Osteocyte (in vitro differentiated cells): ENCODE data around the gene ATG2B. TPM values are rescaled to one million over a fixed set of nuclear protein-coding genes. Genes with fewer than 3 reads are reported as not detected.
"Not testable (repeated sequence)": the region's sequence is repeated elsewhere in the genome, so short reads cannot be mapped to it uniquely, and the experiment has no call there.

ENCODE experiments used
- DNase-seq: peaks from one replicate; pipeline ENCODE4 v3.0.0; 2021; ENCODE audit warnings: mixed read lengths; ENCODE audit not compliant: unreplicated experiment; ENCODE audit errors: extremely low spot score
- H3K27ac Mint-ChIP-seq: one replicate; pipeline ENCODE4 v1.8.0; 2021; ENCODE audit warnings: mild to moderate bottlenecking, mixed read lengths; ENCODE audit not compliant: unreplicated experiment
- H3K27me3 Mint-ChIP-seq: one replicate; pipeline ENCODE4 v1.8.0; 2021; ENCODE audit warnings: mixed read lengths; ENCODE audit not compliant: unreplicated experiment
- H3K36me3 Mint-ChIP-seq: one replicate; pipeline ENCODE4 v1.8.0; 2021; ENCODE audit warnings: mixed read lengths; ENCODE audit not compliant: unreplicated experiment
- H3K4me1 Mint-ChIP-seq: one replicate; pipeline ENCODE4 v1.8.0; 2021; ENCODE audit warnings: mixed read lengths; ENCODE audit not compliant: unreplicated experiment
- H3K4me3 Mint-ChIP-seq: one replicate; pipeline ENCODE4 v1.8.0; 2021; ENCODE audit warnings: mild to moderate bottlenecking, moderate library complexity, mixed read lengths; ENCODE audit not compliant: unreplicated experiment
- H3K9me3 Mint-ChIP-seq: one replicate; pipeline ENCODE4 v1.8.0; 2021; ENCODE audit warnings: mixed read lengths; ENCODE audit not compliant: unreplicated experiment
- total RNA-seq: library from RNA; stranded (reverse); gene quantifications from 2 replicates; pipeline ENCODE4 v1.2.1, GENCODE V29; 2021
- TF ChIP-seq, protein P1 (sequence below): fragments of 200-600 bp; sonication (generic); IDR thresholded peaks from 2 replicates; pipeline ENCODE4 v1.5.0; 2021; ENCODE audit warnings: antibody characterized with exemption, mild to moderate bottlenecking, moderate library complexity

ATG2B gene
- total RNA-seq, 1 donor from 2014 or later = 26.9 TPM

DNA sequence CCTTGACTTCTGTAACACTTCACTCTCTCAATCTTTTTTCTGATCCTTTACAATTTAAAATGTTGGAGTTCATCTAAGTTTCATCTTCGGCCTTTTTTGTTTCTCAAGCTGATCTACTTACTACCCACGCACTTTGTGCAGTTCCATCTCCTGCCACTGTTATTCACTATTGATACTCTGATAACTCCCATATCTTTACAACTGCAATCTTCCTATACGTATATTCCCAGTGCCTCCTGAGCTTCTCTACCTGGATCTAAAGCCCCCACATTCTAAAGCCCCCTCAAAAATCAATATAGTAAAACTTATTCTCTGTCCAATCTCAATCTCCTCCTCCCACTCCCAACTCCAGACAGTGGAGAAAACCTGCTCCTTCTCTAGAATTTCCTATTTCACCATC, 5.9 kb downstream of the ATG2B start:
- H3K27ac Mint-ChIP-seq = no peak overlapping the region
- H3K9me3 Mint-ChIP-seq = peaks cover 4% of the 10 kb centered on the region
- TF ChIP-seq, protein P1, sequence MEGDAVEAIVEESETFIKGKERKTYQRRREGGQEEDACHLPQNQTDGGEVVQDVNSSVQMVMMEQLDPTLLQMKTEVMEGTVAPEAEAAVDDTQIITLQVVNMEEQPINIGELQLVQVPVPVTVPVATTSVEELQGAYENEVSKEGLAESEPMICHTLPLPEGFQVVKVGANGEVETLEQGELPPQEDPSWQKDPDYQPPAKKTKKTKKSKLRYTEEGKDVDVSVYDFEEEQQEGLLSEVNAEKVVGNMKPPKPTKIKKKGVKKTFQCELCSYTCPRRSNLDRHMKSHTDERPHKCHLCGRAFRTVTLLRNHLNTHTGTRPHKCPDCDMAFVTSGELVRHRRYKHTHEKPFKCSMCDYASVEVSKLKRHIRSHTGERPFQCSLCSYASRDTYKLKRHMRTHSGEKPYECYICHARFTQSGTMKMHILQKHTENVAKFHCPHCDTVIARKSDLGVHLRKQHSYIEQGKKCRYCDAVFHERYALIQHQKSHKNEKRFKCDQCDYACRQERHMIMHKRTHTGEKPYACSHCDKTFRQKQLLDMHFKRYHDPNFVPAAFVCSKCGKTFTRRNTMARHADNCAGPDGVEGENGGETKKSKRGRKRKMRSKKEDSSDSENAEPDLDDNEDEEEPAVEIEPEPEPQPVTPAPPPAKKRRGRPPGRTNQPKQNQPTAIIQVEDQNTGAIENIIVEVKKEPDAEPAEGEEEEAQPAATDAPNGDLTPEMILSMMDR = no peak
- peaks cover 26% of the 10 kb centered on the region for H3K4me1 Mint-ChIP-seq
- no peak for DNase-seq
- H3K27me3 Mint-ChIP-seq = no peaks in the 10 kb centered on the region
- no peak overlapping the region for H3K4me3 Mint-ChIP-seq
- peaks cover 4% of the 10 kb centered on the region for H3K36me3 Mint-ChIP-seq

DNA sequence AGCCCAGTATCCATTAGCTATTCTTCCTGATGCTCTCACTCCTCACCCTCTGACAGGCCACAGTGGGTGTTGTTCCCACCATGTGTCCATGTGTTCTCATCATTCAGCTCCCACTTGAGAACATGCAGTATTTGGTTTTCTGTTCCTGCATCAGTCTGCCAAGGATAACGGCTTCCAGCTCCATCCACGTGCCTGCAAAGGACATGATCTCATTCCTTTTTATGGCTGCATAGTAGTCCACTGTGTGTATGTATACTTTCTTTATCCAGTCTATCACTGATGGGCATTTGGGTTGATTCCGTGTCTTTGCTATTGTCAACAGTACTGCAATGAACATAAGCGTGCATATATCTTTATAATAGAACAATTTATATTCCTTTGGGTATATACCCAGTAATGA, 8.9 kb downstream of the ATG2B start:
- no peaks in the 10 kb centered on the region for H3K27me3 Mint-ChIP-seq
- H3K9me3 Mint-ChIP-seq = peaks cover 4% of the 10 kb centered on the region
- TF ChIP-seq, protein P1 = no peak
- DNase-seq = no peak
- H3K27ac Mint-ChIP-seq = no peak overlapping the region
- peaks cover 4% of the 10 kb centered on the region for H3K36me3 Mint-ChIP-seq
- H3K4me3 Mint-ChIP-seq = no peak overlapping the region
- H3K4me1 Mint-ChIP-seq = no peaks in the 10 kb centered on the region

DNA sequence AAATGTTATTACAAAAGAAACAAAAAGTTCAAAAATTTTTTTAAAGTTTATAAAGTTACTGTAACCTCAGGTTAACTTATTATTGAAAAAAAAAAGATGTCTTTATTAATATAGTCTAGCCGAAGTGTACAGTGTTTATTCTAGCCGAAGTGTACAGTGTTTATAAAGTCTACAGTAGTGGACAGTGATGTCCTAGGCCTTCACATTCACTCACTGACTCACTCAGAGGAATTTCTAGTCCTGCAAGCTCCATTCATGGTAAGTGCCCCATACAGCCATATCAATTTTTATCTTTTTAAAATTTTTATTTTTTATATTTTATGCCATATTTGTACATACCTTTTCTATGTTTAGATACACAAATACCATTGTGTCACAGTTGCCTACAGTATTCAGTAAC, 10.4 kb downstream of the ATG2B start:
- H3K27me3 Mint-ChIP-seq = no peaks in the 10 kb centered on the region
- peaks cover 4% of the 10 kb centered on the region for H3K9me3 Mint-ChIP-seq

DNA sequence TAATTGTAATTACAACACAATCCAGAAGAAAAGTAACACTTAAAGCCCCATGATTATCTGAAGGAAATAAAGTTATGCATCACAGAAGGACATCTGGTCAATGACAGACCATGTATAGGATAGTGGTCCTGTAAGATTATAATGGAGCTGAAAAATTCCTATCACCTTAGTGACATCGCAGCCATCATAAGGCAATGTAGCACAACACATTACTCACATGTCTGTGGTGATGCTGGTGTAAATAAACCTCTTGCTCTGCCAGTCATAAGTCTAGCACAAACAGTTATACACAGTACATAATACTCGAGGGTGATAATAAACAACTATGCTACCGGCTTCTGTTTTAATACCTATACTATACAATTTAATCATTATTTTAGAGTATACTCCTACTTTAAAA, 11.2 kb downstream of the ATG2B start:
- H3K4me3 Mint-ChIP-seq = no peak overlapping the region
- no peaks in the 10 kb centered on the region for H3K4me1 Mint-ChIP-seq
- no peak for DNase-seq
- H3K36me3 Mint-ChIP-seq = peaks cover 4% of the 10 kb centered on the region
- H3K27ac Mint-ChIP-seq = no peak overlapping the region
- TF ChIP-seq, protein P1 = no peak
- H3K27me3 Mint-ChIP-seq = no peaks in the 10 kb centered on the region
- H3K9me3 Mint-ChIP-seq = peaks cover 4% of the 10 kb centered on the region

More for the DNA sequence above, 10.4 kb downstream of the ATG2B start:
- H3K4me1 Mint-ChIP-seq = no peaks in the 10 kb centered on the region
- peaks cover 4% of the 10 kb centered on the region for H3K36me3 Mint-ChIP-seq
- DNase-seq = no peak
- H3K4me3 Mint-ChIP-seq = no peak overlapping the region
- TF ChIP-seq, protein P1 = no peak
- H3K27ac Mint-ChIP-seq = no peak overlapping the region

DNA sequence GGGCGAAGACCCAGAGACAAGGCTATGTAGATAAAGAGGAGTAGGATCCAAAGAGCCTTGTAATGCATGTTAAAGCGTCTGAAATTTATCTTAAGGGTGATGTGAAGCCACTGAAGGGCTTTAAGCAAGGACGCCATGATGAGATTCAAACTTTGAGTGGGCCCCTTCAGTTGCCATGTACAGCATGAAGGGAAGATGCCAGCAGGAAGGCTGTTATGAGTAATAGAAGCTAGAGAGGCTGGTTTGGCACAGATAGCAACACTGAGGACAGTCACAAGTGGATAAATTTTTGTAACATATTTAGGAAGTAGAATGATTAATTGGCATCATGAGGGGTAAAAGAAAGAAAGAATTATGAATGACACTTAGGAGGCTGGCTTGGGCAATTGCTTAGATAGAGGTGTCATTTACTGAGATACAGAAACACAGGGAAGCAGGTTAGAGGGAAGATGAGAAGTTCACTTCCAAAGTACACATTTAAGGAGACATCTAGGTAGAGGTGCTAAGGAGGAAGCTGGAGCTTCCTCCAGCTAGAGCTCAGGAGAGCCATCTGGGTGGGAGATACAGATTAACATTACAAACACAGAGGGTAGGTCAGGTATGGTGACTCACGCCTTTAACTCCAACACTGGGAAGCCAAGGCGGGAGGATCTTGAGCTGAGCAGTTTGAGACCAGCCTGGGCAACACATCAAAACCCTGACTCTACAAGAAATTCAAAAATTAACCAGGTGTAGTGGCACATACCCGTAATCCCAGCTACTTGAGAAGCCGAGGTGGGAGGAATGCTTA, 13.7 kb downstream of the ATG2B start:
- no peak for DNase-seq
- Mint-ChIP-seq H3K36me3 (peaks cover under 1% of the 10 kb centered on the region), H3K27ac (no peak overlapping the region), H3K9me3 (peaks cover under 1% of the 10 kb centered on the region), H3K4me1 (no peaks in the 10 kb centered on the region), H3K27me3 (no peaks in the 10 kb centered on the region), H3K4me3 (no peak overlapping the region)
- TF ChIP-seq, protein P1 = no peak

DNA sequence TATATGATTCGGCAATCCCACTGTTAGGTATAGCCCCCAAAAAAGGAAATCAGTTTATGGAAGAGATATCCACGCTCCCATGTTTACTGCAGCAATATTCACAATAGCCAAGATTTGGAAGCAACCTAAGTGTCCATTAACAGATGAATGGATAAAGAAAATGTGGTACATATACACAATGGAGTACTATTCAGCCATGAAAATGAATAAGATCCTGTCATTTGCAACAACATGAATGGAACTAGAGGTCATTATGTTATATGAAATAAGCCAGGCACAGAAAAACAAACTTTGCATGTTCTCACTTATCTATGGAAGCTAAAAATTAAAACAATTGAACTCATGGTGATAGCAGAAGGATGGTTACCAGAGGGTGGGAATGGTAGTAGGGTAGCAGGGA, 15.2 kb downstream of the ATG2B start:
- H3K36me3 Mint-ChIP-seq, H3K9me3 Mint-ChIP-seq, H3K4me1 Mint-ChIP-seq, H3K27ac Mint-ChIP-seq, H3K27me3 Mint-ChIP-seq, H3K4me3 Mint-ChIP-seq, DNase-seq: not testable (repeated sequence)
